HEK293T (cell line): ENCODE results near the gene KIR2DL4.
"Not testable (repeated sequence)": the region's sequence is repeated elsewhere in the genome, so short reads cannot be mapped to it uniquely, and the experiment has no call there.

Experiments used
- CTCF ChIA-PET: fragments of 350-600 bp; formaldehyde crosslinking; extraction: SDS; loops from one replicate; lab custom pipeline; 2021; ENCODE audit warnings: antibody characterized with exemption, inconsistent platforms; lab: Yijun Ruan, JAX
- POLR2A ChIA-PET: fragments of 350-600 bp; formaldehyde crosslinking; extraction: SDS; loops from one replicate; lab custom pipeline; 2020; ENCODE audit warnings: antibody characterized with exemption, inconsistent platforms; lab: Yijun Ruan, JAX
- DNase-seq: peaks from one replicate; pipeline ENCODE4 v3.0.0; 2012; ENCODE audit warnings: mixed read lengths; ENCODE audit errors: extremely low spot score
- ARNT ChIP-seq: fragments of 450-650 bp; IDR thresholded peaks from 2 replicates; pipeline ENCODE4 v1.6.1; 2017; ENCODE audit warnings: mild to moderate bottlenecking
- BHLHE40 ChIP-seq: fragments of 450-650 bp; IDR thresholded peaks from 2 replicates; pipeline ENCODE4 v1.6.1; 2016; ENCODE audit warnings: mild to moderate bottlenecking, moderate library complexity, borderline replicate concordance
- CTBP1 ChIP-seq: fragments of 450-650 bp; IDR thresholded peaks from 2 replicates; pipeline ENCODE4 v1.6.1; 2016; ENCODE audit warnings: borderline replicate concordance
- ELF4 ChIP-seq: fragments of 450-650 bp; IDR thresholded peaks from 2 replicates; pipeline ENCODE4 v1.6.1; 2017; ENCODE audit warnings: antibody characterized with exemption
- FOXA1 ChIP-seq: fragments of 450-650 bp; IDR thresholded peaks from 2 replicates; pipeline ENCODE4 v1.6.1; 2016; ENCODE audit warnings: mild to moderate bottlenecking
- FOXK2 ChIP-seq: fragments of 450-650 bp; IDR thresholded peaks from 2 replicates; pipeline ENCODE4 v1.6.1; 2016; ENCODE audit warnings: mild to moderate bottlenecking
- FOXM1 ChIP-seq: fragments of 450-650 bp; IDR thresholded peaks from 2 replicates; pipeline ENCODE4 v1.6.1; 2017; ENCODE audit warnings: mild to moderate bottlenecking, borderline replicate concordance
- HDGF ChIP-seq: fragments of 450-650 bp; IDR thresholded peaks from 2 replicates; pipeline ENCODE4 v1.6.1; 2017; ENCODE audit warnings: antibody characterized with exemption, borderline replicate concordance
- L3MBTL2 ChIP-seq: fragments of 450-650 bp; conservative IDR thresholded peaks from 2 replicates; pipeline ENCODE4 v1.6.1; 2016; ENCODE audit warnings: mild to moderate bottlenecking
- LEF1 ChIP-seq: fragments of 450-650 bp; IDR thresholded peaks from 2 replicates; pipeline ENCODE4 v1.6.1; 2017; ENCODE audit warnings: mild to moderate bottlenecking, borderline replicate concordance
- NFRKB ChIP-seq: fragments of 450-650 bp; IDR thresholded peaks from 2 replicates; pipeline ENCODE4 v1.6.1; 2016; ENCODE audit warnings: mild to moderate bottlenecking, moderate library complexity
- PKNOX1 ChIP-seq: fragments of 450-650 bp; IDR thresholded peaks from 2 replicates; pipeline ENCODE4 v1.6.1; 2016
- SP1 ChIP-seq: fragments of 450-650 bp; IDR thresholded peaks from 2 replicates; pipeline ENCODE4 v1.6.1; 2017
- SUZ12 ChIP-seq: fragments of 450-650 bp; IDR thresholded peaks from 2 replicates; pipeline ENCODE4 v1.6.1; 2016; ENCODE audit warnings: mild to moderate bottlenecking
- TARDBP ChIP-seq: fragments of 450-650 bp; IDR thresholded peaks from 2 replicates; pipeline ENCODE4 v1.6.1; 2016
- ZNF384 ChIP-seq: fragments of 450-650 bp; IDR thresholded peaks from 2 replicates; pipeline ENCODE4 v1.6.1; 2016

Gene KIR2DL4

GRCh38 chr19:54803410-54803809 is at the start of gene KIR2DL4:
KIR2DL4 (plus strand) TSS chr19:54803610; CDS start chr19:54803652, 42 bp downstream.
- TF ChIP-seq ARNT, result no peak
- TF ChIP-seq NFRKB, result no peak
- no peak for TF ChIP-seq FOXA1
- no peak for TF ChIP-seq ELF4
- no peak for TF ChIP-seq ZNF384
- TF ChIP-seq BHLHE40, result no peak
- no peak for TF ChIP-seq HDGF
- TF ChIP-seq FOXM1, result no peak
- no peak for TF ChIP-seq L3MBTL2
- no peak for TF ChIP-seq LEF1
- no peak for TF ChIP-seq CTBP1
- no peak for TF ChIP-seq FOXK2
- no peak for TF ChIP-seq SUZ12
- no peak for TF ChIP-seq PKNOX1
- TF ChIP-seq SP1, result no peak
- no peak for TF ChIP-seq TARDBP
- DNase-seq, result no peak
- CTCF ChIA-PET, result no interaction called here
- POLR2A ChIA-PET, result no interaction called here

DNA sequence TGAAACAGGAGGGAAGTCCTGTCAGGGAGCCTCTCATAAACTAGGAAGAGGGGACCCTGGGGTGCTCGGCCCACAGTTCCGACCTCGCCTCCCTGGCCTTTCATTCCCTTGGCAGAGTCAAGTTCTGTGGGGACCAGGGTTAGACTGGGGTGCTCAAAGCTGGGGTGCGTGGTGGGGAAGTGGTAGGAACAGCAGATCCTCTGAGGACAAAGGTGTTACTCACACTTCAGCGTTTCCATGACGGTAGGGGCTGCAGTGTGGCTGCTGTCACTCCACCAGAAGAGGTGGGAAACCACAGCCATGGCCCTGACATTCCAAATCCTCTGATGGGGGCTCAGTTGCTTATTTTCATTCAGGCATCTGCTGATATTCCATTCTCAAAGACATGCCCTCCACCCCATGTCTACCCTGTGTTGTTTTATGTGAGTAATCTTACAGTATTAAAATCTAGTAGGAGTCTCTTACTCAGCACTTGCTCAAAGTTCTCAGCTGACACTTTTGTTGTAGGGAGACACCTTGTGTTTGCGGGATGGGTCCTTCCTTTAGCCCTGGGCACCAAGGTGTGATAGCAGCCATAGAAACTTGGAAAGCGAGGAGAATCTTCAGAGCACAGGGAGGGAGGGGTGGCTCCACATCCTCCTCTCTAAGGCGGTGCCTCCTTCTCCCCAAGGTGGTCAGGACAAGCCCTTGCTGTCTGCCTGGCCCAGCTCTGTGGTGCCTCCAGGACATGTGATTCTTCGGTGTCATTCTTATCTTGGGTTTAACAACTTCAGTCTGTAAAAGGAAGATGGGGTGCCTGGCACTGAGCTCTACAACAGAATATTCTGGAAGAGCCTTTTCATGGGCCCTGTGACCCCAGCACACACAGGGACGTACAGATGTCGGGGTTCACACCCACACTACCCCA is 47.0 kb upstream of the KIR2DL4 start:
- CTCF ChIA-PET, POLR2A ChIA-PET: not testable (repeated sequence)

GRCh38 chr19:54758577-54758976 is 44.8 kb upstream of the KIR2DL4 start:
- CTCF ChIA-PET, POLR2A ChIA-PET, DNase-seq: not testable (repeated sequence)

More for the DNA sequence above, 47.0 kb upstream of the KIR2DL4 start:
- DNase-seq, result not testable (repeated sequence)

GRCh38 chr19:54764219-54764618 is 39.2 kb upstream of the KIR2DL4 start:
- POLR2A ChIA-PET, DNase-seq, CTCF ChIA-PET: not testable (repeated sequence)

GRCh38 chr19:54766464-54766863 is 36.9 kb upstream of the KIR2DL4 start:
- CTCF ChIA-PET, POLR2A ChIA-PET, DNase-seq: not testable (repeated sequence)

DNA sequence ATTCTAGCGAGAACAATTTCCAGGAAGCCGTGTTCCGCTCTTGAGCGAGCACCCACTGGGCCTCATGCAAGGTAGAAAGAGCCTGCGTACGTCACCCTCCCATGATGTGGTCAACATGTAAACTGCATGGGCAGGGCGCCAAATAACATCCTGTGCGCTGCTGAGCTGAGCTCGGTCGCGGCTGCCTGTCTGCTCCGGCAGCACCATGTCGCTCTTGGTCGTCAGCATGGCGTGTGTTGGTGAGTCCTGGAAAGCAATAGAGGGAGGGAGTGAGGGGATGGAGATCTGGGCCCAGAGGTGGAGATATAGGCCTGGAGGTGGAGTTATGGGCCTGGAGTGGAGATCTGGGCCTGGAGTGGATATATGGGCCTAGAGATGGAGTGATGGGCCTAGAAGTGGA is 33.8 kb upstream of the KIR2DL4 start, which contains the start of gene KIR2DL1:
Gene KIR2DL1, plus strand, starts transcription at position 148 of the 400 bp plus-strand sequence. Its CDS starts 58 bp downstream, at position 206.
- POLR2A ChIA-PET, CTCF ChIA-PET, DNase-seq: not testable (repeated sequence)

- DNase-seq, CTCF ChIA-PET, POLR2A ChIA-PET: not testable (repeated sequence)
Observed at GRCh38 chr19:54770511-54770910, 32.9 kb upstream of the KIR2DL4 start.

DNA sequence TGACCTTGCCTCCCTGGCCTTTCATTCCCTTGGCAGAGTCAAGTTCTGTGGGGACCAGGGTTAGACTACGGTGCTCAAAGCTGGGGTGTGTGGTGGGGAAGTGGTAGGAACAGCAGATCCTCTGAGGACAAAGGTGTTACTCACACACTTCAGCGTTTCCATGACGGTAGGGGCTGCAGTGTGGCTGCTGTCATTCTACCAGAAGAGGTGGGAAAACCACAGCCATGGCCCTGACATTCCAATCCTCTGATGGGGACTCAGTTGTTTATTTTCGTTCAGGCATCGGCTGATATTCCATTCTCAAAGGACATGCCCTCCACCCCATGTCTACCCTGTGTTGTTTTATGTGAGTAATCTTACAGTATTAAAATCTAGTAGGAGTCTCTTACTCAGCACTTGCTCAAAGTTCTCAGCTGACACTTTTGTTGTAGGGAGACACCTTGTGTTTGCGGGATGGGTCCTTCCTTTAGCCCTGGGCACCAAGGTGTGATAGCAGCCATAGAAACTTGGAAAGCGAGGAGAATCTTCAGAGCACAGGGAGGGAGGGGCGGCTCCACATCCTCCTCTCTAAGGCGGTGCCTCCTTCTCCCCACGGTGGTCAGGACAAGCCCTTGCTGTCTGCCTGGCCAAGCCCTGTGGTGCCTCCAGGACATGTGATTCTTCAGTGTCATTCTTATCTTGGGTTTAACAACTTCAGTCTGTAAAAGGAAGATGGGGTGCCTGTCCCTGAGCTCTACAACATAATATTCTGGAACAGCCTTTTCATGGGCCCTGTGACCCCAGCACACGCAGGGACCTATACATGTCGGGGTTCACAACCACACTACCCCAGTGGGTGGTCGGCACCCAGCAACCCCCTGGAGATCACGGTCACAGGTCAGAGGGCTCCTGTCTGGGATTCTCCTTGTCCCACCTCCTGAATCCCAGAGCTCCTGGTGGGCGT is 32.1 kb upstream of the KIR2DL4 start:
- DNase-seq, POLR2A ChIA-PET, CTCF ChIA-PET: not testable (repeated sequence)

- CTCF ChIA-PET, result not testable (repeated sequence)
Observed at GRCh38 chr19:54772666-54773065, 30.7 kb upstream of the KIR2DL4 start.

GRCh38 chr19:54775095-54775815 is 28.2 kb upstream of the KIR2DL4 start:
- POLR2A ChIA-PET, CTCF ChIA-PET, DNase-seq: not testable (repeated sequence)

More at GRCh38 chr19:54772666-54773065, 30.7 kb upstream of the KIR2DL4 start:
- POLR2A ChIA-PET, DNase-seq: not testable (repeated sequence)

- POLR2A ChIA-PET, DNase-seq, CTCF ChIA-PET: not testable (repeated sequence)
Observed at GRCh38 chr19:54775830-54776229, 27.6 kb upstream of the KIR2DL4 start.

- DNase-seq, POLR2A ChIA-PET, CTCF ChIA-PET: not testable (repeated sequence)
Observed at GRCh38 chr19:54777851-54778250, 25.6 kb upstream of the KIR2DL4 start.

DNA sequence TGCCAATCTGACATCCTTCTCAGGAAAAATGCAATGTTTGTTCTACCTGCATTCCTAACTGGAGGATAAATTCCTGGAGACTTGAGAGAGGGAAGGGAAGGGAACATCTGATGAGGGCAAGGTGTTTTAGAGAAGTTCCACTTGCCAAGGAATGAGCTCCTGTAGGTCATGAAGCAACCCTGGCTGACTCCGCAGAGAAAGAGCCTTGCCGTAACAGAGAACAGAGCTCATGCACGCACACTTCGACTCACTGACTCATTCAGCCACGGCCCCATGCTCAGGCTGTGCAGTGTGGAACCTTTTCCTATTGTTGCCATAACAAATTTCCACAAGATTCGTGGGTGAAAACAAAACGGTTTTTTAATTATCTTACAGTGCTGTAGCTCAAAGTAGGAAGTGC is 24.5 kb upstream of the KIR2DL4 start:
- CTCF ChIA-PET, DNase-seq, POLR2A ChIA-PET: not testable (repeated sequence)
